GM12878 (cell line): ENCODE measurements around the gene OR6B1.

Source experiments
- CBX5 ChIP-seq: sonication (generic); IDR thresholded peaks from 2 replicates; pipeline ENCODE4 v1.6.1; 2016; ENCODE audit warnings: low read depth, moderate library complexity, mild to moderate bottlenecking, inconsistent platforms
- NRF1 ChIP-seq: conservative IDR thresholded peaks from 2 replicates; pipeline ENCODE4 v1.6.1; 2011; ENCODE audit warnings: mild to moderate bottlenecking, low read depth, low read length, improper control_type of control experiment
- POLR2AphosphoS5 ChIP-seq: IDR thresholded peaks from 2 replicates; pipeline ENCODE4 v1.6.1; 2011; ENCODE audit warnings: mild to moderate bottlenecking, low read length, inconsistent platforms
- RFX5 ChIP-seq: IDR thresholded peaks from 2 replicates; pipeline ENCODE4 v1.6.1; 2011; ENCODE audit warnings: low read depth, low read length, improper control_type of control experiment
- TF ChIP-seq, protein P1 (sequence below): fragments of 450-650 bp; IDR thresholded peaks from 2 replicates; pipeline ENCODE4 v1.6.1; 2014; ENCODE audit warnings: mild to moderate bottlenecking
- TF ChIP-seq, protein P2 (sequence below), 3 experiments: IDR thresholded peaks in 2 of 3; conservative IDR thresholded peaks in 1 of 3; 2 replicates each; pipeline ENCODE4 v1.5.1; 2011; ENCODE audit warnings: low read depth in 3 of 3, low read length in 3 of 3, mild to moderate bottlenecking in 3 of 3, control low read depth in 2 of 3, moderate library complexity in 2 of 3, inconsistent platforms in 1 of 3, mixed read lengths in 1 of 3; ENCODE audit not compliant: control insufficient read depth in 2 of 3, insufficient read depth in 1 of 3; ENCODE audit errors: extremely low read depth in 1 of 3

DNA sequence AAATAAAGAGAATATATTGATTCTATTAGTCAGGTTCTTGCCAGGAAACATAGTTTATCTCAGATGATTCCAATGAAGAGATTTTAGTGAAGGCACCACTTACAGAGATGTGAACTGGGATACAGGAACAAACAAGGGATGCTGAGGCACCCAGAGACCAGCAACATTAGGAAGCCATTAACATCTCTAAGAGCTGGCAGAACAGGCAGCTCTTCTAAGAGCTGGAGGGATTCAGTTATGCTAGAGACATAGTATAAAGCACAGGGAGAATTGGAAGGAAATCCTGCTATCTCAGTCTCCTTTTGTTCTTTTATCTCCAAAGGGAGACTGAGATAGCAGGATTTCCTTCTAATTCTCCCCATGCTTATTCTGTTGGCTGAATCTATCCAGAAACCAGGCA lies 22.0 kb downstream of the OR6B1 start:
- no peak for TF ChIP-seq NRF1
- TF ChIP-seq, protein P1, sequence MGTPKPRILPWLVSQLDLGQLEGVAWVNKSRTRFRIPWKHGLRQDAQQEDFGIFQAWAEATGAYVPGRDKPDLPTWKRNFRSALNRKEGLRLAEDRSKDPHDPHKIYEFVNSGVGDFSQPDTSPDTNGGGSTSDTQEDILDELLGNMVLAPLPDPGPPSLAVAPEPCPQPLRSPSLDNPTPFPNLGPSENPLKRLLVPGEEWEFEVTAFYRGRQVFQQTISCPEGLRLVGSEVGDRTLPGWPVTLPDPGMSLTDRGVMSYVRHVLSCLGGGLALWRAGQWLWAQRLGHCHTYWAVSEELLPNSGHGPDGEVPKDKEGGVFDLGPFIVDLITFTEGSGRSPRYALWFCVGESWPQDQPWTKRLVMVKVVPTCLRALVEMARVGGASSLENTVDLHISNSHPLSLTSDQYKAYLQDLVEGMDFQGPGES, result no peak
- no peak for TF ChIP-seq POLR2AphosphoS5
- TF ChIP-seq, protein P2, sequence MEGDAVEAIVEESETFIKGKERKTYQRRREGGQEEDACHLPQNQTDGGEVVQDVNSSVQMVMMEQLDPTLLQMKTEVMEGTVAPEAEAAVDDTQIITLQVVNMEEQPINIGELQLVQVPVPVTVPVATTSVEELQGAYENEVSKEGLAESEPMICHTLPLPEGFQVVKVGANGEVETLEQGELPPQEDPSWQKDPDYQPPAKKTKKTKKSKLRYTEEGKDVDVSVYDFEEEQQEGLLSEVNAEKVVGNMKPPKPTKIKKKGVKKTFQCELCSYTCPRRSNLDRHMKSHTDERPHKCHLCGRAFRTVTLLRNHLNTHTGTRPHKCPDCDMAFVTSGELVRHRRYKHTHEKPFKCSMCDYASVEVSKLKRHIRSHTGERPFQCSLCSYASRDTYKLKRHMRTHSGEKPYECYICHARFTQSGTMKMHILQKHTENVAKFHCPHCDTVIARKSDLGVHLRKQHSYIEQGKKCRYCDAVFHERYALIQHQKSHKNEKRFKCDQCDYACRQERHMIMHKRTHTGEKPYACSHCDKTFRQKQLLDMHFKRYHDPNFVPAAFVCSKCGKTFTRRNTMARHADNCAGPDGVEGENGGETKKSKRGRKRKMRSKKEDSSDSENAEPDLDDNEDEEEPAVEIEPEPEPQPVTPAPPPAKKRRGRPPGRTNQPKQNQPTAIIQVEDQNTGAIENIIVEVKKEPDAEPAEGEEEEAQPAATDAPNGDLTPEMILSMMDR (IDR thresholded peaks at IDR 0.05 in 2 of 3, conservative IDR thresholded peaks at IDR 0.05 in 1 of 3; ENCODE audit: control insufficient read depth in 2 of 3, extremely low read depth in 1 of 3, insufficient read depth in 1 of 3, low read depth in 3 of 3, low read length in 3 of 3), result no peak
- TF ChIP-seq CBX5, result no peak
- no peak for TF ChIP-seq RFX5
